Kidney (tissue), 14 donors: Measurements from ENCODE around the gene ARSG. TPM values are rescaled to one million over a fixed set of nuclear protein-coding genes. Genes with fewer than 3 reads are reported as not detected.
A peak's percentile ranks its signal among the peaks of the same experiment; 100 is the strongest.

Experiments
- DNase-seq, 5 donors: peaks; one replicate each; pipeline ENCODE4 v3.0.0-alpha.2; 2013 to 2020
- FAIRE-seq: peaks from 2 replicates; lab custom pipeline; 2012; peaks lifted over from hg19 to GRCh38; lab: Jason Lieb, UNC
- H3K27ac ChIP-seq, 2 donors: one replicate each; pipeline ENCODE4 v1.7.0; 2013; ENCODE audit warnings: low read depth in 2 of 2, low read length in 2 of 2, inconsistent platforms in 1 of 2
- H3K27me3 ChIP-seq: one replicate; pipeline ENCODE4 v1.7.1; 2013; ENCODE audit warnings: low read length, inconsistent platforms; ENCODE audit not compliant: control insufficient read depth, insufficient read depth
- H3K36me3 ChIP-seq, 3 donors: one replicate each; pipeline versions ENCODE4 v1.7.0 to v1.7.1; 2013; ENCODE audit warnings: low read length in 3 of 3, control low read depth in 1 of 3, inconsistent platforms in 1 of 3; ENCODE audit not compliant: insufficient read depth in 3 of 3, control insufficient read depth in 2 of 3
- H3K4me1 ChIP-seq, 3 donors: one replicate each; pipeline versions ENCODE4 v1.7.0 to v1.7.1; 2013; ENCODE audit warnings: low read length in 3 of 3, inconsistent platforms in 1 of 3, low read depth in 1 of 3; ENCODE audit not compliant: control insufficient read depth in 2 of 3, insufficient read depth in 2 of 3
- H3K4me3 ChIP-seq, 3 donors: one replicate each; pipeline versions ENCODE4 v1.7.0 to v1.8.1; 2013; ENCODE audit warnings: low read length in 3 of 3, control low read depth in 1 of 3, inconsistent platforms in 1 of 3
- H3K9ac ChIP-seq, 3 donors: one replicate each; pipeline versions ENCODE4 v1.7.0 to v1.7.1; 2013; ENCODE audit warnings: low read length in 3 of 3, control low read depth in 1 of 3, inconsistent platforms in 1 of 3
- H3K9me3 ChIP-seq, 3 donors: one replicate each; pipeline versions ENCODE4 v1.7.0 to v1.7.1; 2013; ENCODE audit warnings: low read length in 3 of 3, control low read depth in 1 of 3, inconsistent platforms in 1 of 3; ENCODE audit not compliant: control insufficient read depth in 2 of 3, insufficient read depth in 1 of 3
- intact Hi-C: fragments of 100-400 bp; cut with DNase I; formaldehyde crosslinking; loops from one replicate; pipeline ENCODE4 v1.11.1; 2022
- polyA plus RNA-seq: library from polyadenylated mRNA; stranded (reverse); fragments of 350-450 nt; fragmentation: Illumina TruSeq; extraction: RNeasy Lipid Tissue Mini Kit (QIAGEN cat#74804); gene quantifications from one replicate; pipeline ENCODE4 v1.2.3, GENCODE V29; 2014; ENCODE audit warnings: low read depth, low replicate concordance; ENCODE audit not compliant: insufficient read depth
- total RNA-seq: library from RNA; stranded (reverse); fragmentation: NEBNext Ultra II Directional; extraction: Animal tissue kit (Norgen Biotek cat#: 25700); gene quantifications from one replicate; pipeline ENCODE4 v1.2.1, GENCODE V29; 2021
- TF ChIP-seq, protein P1 (sequence below): IDR thresholded peaks from 3 replicates; pipeline ENCODE4 v1.5.1; 2012; ENCODE audit warnings: mild to moderate bottlenecking, moderate library complexity, borderline replicate concordance; ENCODE audit not compliant: insufficient read depth; ENCODE audit errors: extremely low read depth
- donor health status: control.
- donor health status: control.
- donor health status: control.
- donor health status: control.
- donor health status: control.
- donor health status: DM: yes; HTN: yes; CAD: no.
- donor health status: Normal renal cell carcinoma (clear cell type).

The ARSG gene
- total and polyA plus RNA-seq, 2 donors from 2014 or later, result 5.0 to 12.6 TPM

DNA sequence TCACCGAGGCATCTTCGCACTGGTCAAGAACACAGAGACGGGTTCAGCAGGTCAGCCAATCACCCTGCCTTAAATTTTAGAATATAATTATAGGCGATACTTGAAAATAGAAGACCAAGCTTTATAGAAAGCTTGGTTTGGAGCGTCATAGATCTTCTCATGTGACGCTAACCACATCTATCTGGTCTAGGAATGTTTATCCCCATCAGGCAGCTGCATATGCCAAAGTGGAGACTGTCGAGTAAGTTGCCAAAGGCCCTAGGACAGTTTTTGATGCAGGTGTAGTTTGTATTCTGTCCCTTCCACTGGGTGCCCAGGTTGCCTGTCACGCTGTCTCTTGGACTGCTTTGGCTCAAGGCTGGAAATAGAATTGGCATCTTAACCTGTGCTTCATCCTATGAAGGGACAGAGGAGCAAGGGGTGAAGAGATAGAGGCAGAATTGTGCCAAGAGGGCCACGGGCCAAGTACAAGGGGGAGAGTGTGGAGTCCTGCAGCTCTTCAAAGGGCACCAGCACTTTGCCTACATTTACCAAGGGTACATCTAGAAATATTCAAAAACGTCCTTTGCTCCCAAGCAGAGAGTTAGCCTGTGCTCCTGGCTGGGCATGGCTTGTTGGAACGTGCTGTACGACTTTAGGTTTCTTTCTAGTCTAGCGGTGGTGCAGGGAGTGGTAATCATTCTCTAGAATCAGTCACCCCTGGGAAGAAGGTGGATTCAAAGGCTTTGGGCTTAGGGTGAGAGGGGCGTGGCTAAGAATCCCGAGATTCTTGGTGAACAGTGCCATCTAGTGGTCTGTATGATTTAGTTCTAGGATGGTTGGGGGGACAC is 171.3 kb downstream of the ARSG start:
- FAIRE-seq, result peak; percentile 74
- intact Hi-C loops, result no loop called here
- no peak overlapping the region for H3K4me3 ChIP-seq

DNA sequence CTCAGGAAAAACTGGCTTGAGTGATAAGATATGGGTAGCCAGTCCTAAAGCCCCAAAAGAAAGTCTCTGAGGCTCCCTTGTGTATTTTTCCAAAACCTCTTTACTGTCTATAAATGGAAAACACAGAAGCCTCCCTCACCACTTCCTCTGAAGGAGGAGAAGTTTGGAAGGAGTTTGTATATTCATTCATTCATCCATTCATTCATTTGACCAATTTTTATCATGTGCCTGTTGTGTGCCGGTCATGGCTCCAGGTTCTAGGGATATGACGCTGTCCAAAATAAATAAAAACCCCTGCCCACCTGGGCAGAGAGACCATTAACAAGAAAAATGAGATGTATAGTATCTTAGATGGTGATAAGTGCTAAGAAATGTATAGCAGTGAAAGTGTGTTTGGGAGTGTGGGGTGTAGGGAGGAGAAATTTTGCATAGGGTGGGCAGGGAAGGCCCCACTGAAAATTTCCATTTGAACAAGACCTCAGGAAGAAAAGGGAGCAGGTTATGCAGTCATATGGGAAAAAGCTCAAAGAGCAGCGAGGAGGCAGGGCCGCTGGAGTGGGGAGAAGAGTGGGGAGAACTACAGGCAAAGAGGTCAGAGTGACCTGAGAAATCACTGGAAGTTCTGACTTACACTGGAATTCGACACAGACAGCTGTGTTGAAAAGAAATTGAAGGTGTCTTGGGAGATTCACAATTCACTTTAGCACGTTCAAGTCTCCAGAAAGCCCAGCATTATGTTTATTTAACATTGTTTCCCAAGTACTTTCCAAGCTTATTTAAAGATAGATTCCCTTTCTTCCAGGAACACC is 172.1 kb downstream of the ARSG start:
- Histone ChIP-seq H3K36me3 (no peaks in the 10 kb centered on the region), H3K4me1 (peaks cover 0 to 11% (median 8%) of the 10 kb centered on the region in 3 donors), H3K4me3 (no peak overlapping the region), H3K27me3 (no peaks in the 10 kb centered on the region), H3K9ac (no peak overlapping the region), H3K9me3 (no peaks in the 10 kb centered on the region), H3K27ac (no peak overlapping the region)
- intact Hi-C loops, result no loop called here
- DNase-seq (no peak), FAIRE-seq (no peak)
- TF ChIP-seq, protein P1, sequence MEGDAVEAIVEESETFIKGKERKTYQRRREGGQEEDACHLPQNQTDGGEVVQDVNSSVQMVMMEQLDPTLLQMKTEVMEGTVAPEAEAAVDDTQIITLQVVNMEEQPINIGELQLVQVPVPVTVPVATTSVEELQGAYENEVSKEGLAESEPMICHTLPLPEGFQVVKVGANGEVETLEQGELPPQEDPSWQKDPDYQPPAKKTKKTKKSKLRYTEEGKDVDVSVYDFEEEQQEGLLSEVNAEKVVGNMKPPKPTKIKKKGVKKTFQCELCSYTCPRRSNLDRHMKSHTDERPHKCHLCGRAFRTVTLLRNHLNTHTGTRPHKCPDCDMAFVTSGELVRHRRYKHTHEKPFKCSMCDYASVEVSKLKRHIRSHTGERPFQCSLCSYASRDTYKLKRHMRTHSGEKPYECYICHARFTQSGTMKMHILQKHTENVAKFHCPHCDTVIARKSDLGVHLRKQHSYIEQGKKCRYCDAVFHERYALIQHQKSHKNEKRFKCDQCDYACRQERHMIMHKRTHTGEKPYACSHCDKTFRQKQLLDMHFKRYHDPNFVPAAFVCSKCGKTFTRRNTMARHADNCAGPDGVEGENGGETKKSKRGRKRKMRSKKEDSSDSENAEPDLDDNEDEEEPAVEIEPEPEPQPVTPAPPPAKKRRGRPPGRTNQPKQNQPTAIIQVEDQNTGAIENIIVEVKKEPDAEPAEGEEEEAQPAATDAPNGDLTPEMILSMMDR, result no peak

More for the DNA sequence above, 171.3 kb downstream of the ARSG start:
- Histone ChIP-seq H3K9me3 (no peaks in the 10 kb centered on the region), H3K9ac (peak overlapping the region in 2 of 3 donors; percentile 1 to 41), H3K27me3 (no peaks in the 10 kb centered on the region), H3K4me1 (peaks cover 0 to 11% (median 8%) of the 10 kb centered on the region in 3 donors), H3K36me3 (no peaks in the 10 kb centered on the region), H3K27ac (peak overlapping the region; percentile 2 to 26)
- TF ChIP-seq, protein P1, result peak; percentile 74
- peak in 4 of 5 donors; percentile 83 to 96 (median 90) for DNase-seq

DNA sequence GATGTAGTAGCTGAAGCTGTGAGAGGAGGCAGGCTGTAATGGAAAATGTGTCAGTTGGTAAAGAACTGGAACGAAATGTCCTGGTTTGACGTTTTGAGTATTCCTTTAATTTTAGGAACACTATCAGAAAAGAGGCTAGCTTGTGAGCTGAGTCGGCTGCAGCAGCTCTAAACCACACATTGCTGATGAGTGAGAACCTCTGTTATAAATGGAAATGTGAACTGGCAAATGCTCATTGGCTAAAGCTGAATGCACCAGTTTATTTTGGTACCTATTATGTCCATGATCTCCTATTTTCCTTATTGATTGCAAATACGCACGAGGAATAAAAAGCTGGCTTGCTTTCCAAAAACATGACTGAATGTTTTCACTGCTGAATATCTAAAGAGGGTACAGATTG is 177.0 kb downstream of the ARSG start:
- H3K4me3 ChIP-seq, result no peak overlapping the region
- H3K27ac ChIP-seq, result no peak overlapping the region
- no peak for FAIRE-seq
- no peak overlapping the region for H3K9ac ChIP-seq
- no peaks in the 10 kb centered on the region for H3K4me1 ChIP-seq
- TF ChIP-seq, protein P1, result no peak
- no peaks in the 10 kb centered on the region for H3K36me3 ChIP-seq
- H3K27me3 ChIP-seq, result no peaks in the 10 kb centered on the region
- intact Hi-C loops, result no loop called here
- H3K9me3 ChIP-seq, result no peaks in the 10 kb centered on the region
- DNase-seq, result no peak
